HG02571 (cell line): Measurements from ENCODE around the gene PTPRN2.

Experiments used
- ATAC-seq: cut with Tn5 transposase; IDR thresholded peaks from one replicate; pipeline ENCODE4 v1.9.1; 2021; ENCODE audit warnings: mild to moderate bottlenecking, moderate library complexity; ENCODE audit not compliant: unreplicated experiment

The PTPRN2 gene

GRCh38 chr7:157766098-157766497 lies 821.5 kb downstream of the PTPRN2 start:
- ATAC-seq: no peak

- no peak for ATAC-seq
Observed at GRCh38 chr7:157764946-157765537, 822.6 kb downstream of the PTPRN2 start.

GRCh38 chr7:157764193-157764592 lies 823.4 kb downstream of the PTPRN2 start:
- no peak for ATAC-seq

- ATAC-seq: no peak
Observed at GRCh38 chr7:157763279-157764000, 824.2 kb downstream of the PTPRN2 start.

- ATAC-seq: no peak
Observed at GRCh38 chr7:157762824-157763223, 824.8 kb downstream of the PTPRN2 start.

GRCh38 chr7:157760004-157760730 lies 827.5 kb downstream of the PTPRN2 start:
- no peak for ATAC-seq

- no peak for ATAC-seq
Observed at GRCh38 chr7:157759246-157759805, 828.3 kb downstream of the PTPRN2 start.

DNA sequence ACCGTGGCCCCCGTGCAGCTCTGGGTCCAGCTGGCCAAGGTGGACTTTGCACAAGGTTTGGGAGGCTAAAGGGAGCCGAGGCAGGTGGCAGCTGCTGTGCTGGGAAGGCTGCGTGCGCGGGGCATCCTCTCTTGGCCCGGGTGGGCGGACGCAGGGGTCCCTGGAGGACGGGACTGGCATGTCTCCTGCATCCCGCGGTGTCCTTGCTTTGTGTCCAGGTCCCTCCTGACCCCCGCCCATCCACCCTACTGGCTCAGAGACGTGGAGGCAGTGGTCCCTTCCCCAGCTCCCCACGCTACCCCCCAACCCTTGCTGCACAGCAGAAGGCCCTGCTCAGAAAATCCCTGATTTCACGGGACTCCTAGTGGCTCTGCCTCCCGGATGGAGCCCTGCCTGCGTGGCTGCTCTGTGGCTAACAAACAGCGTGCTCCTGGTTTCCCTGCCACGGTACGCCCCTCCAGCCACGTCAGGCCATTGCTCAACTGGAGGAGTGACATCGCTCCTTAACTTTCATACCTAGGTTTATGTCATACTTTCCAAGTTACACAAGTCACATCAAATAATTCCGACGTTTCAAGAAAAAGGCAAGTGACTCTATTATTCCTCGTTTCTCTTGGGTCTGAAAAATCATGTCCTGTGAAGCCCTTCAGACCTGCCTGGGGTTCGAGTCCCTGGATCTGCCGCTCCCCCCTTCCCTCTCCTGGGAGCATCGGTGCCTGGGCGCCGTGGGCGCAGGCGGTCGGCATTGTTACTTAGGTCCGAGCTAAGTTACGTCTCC lies 829.0 kb downstream of the PTPRN2 start:
- no peak for ATAC-seq

DNA sequence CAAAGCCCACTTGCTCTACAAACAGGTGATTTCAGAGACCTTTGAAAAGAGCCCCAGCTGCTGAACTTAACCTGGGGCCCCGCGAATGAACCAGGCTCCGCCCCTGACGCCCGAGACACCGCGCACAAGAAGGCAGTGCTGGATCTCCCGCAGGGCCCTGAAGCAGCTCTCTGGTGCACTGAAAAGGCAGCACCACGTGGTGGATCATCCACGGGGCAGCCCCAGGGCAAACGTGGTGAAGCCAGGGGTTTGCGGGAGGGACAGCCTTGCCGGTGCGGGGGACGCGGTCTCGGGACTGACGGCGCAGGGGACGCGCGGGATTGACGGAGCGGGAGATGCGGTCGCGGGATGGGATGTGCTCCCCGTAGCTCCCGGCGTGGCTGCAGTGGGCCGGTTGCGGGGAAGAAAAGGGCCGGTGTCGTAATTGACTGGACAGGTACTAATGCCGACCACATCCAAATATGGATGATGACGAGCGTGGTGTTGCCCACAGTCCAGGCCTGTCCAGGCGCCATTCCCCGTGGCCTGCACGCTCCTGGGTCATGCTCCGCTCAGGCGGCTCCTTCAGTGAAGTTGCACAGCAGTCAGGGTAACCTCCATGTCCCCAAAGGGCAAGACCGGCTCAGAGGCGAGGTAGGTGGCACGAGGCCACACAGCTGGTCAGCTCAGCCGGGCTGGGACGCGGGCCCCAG lies 829.7 kb downstream of the PTPRN2 start:
- no peak for ATAC-seq

- ATAC-seq: no peak
Observed at GRCh38 chr7:157757211-157757610, 830.4 kb downstream of the PTPRN2 start.

- ATAC-seq: no peak
Observed at GRCh38 chr7:157755741-157756140, 831.9 kb downstream of the PTPRN2 start.

DNA sequence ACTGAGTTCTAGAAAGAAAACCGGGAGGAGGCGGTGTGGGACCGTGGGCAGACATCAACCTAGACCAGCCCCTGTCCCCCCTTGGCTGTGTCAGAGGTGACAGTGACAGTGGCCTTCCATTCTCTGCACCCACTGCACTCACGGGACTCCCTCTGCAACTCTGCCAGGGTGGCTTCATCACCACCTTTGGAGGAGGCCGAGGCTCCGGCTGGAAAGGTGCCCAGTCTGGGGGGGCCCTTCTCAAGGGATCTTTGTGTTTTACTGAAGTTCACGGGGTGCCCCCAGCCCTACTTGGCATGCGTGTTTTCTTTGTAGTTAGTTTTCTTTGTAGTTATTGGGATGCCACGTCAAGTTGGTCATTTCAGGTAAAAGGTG lies 833.2 kb downstream of the PTPRN2 start:
- ATAC-seq: no peak

DNA sequence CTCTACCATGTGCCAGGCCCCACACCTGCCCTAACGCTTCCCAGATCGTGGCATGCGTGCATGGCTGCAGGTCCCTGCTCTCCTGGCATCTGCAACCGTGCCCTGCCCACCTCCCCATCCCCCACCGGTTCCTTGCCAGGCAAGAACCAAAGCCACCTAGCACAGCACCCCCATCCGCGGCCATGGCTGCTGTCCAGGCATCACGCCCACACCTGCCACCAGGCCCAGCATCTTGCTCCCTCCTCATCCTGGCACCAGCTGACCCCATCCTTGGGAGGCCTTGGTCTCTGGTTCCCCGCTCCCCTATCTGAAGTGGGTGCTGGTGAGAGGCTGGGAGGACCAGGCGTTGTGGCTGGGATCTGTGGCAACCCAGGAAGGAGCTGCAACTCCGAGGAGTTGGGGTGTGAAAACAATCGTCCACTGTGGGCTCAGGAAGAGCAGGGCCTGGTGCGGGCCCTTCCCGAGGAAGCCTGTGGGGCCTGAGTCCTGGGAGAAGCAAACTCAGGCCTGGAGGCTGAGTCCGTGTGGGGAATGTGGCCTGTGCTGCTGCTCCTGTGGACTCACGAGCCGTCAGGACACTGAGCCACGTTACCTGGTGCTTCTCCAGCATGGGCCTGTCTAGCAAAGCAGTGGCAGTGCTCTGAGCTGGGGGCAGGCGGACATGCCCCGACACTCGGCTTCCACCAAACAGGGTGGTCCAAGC lies 833.8 kb downstream of the PTPRN2 start:
- no peak for ATAC-seq

- no peak for ATAC-seq
Observed at GRCh38 chr7:157752832-157753291, 834.8 kb downstream of the PTPRN2 start.

DNA sequence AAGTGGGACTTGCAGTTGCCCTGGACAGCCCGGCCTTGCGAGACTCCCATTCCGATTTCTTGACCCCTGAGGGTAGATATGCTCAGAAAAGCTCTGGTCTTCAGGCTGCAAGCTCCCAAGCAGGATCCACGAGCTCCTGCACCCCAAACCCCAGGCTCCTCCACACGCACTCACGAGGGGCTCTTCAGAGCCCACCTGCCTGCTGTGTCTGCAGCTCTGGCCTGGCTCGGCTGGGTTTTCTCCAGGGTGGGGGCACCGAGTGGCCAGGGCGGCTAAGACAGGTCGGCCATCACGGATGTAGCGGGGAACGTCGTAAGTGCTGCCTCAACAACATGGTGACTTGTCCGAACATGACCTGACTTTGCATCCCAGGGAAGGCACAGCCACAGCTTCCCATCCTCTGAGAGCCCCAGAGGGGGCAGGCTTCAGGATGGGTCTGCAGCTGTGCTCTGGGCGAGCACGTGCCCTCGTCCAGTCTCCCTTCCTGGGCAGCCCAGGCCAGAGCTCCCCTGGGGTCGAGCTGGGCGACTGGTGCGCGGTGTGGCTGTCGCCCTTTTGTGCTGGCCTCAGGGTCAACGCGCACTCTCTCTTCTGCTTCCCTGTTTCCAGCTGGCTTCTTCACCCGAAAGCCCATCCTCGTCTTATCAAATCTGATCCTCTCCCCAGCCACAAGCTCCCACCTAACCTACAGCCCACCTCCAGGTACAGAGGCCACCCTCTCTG lies 835.5 kb downstream of the PTPRN2 start:
- ATAC-seq: no peak

DNA sequence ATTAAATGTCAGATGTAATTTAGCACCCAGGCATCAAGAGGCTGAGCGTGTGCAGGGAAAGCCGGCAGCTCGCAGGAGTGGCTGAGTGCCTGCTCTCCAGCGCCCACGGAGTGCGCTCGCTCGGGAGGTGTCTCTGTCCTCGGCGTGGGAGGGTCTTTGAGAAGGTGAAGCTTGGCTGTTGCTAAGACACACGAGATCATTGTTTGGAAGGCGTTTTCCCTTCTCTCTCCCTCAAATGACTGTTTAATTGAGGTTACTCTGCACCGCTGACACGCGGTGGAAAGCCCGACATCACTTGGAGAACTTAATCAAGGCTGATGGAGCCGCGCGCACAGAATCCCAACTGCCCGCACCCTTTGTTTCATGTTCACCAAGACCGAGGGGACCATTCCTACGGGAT lies 836.2 kb downstream of the PTPRN2 start:
- no peak for ATAC-seq

DNA sequence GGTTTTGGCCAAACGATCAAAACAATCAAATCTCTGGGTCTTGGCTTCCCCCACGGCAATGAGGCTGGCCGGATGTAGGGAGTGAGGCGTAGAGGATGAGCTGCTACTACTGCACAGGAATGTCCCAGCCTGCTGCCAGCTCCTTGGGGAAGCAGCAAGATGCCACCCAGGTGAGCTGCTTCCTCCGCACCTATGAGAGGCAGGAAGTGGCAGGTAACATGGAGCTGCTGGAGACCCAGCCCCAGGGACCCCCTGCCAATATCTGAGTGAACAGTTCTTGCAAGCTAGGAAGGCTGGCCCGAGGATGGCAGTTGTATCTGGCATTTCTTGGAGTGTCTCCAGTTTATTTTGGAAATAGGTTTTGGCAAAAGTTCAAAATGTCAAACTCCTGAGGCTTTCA lies 837.3 kb downstream of the PTPRN2 start:
- no peak for ATAC-seq

- ATAC-seq: no peak
Observed at GRCh38 chr7:157745721-157746709, 841.6 kb downstream of the PTPRN2 start.
